Measurements from ENCODE around the gene TCF7L1. TPM values are rescaled to one million over a fixed set of nuclear protein-coding genes. Genes with fewer than 3 reads are reported as not detected.

Gene TCF7L1
- total and polyA plus RNA-seq, 9 of the 15 experiments (the other 6 are each of a cell fraction or from before 2014, with no cell fraction given), result 0.03 to 0.11 (median 0.07) TPM; not detected in 5

DNA sequence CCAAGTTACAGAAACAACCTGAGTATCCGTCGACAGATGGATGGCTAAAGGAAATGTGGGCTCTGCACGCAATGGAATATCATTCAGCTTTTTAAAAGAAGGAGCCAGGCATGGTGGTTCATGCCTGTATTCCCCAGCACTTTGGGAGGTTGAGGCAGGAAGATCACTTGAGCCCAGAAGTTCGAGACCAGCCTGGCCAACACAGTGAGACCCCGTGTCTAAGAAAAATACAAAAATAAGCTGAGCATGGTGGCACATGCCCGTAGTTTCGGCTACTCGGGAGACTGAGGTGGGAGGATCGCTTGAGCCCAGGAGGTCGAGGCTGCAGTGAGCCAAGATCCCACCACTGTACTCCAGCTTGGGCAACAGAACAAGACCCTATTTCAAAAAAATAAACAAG, 34.3 kb downstream of the TCF7L1 start (continued):
- TF ChIP-seq, protein P1, sequence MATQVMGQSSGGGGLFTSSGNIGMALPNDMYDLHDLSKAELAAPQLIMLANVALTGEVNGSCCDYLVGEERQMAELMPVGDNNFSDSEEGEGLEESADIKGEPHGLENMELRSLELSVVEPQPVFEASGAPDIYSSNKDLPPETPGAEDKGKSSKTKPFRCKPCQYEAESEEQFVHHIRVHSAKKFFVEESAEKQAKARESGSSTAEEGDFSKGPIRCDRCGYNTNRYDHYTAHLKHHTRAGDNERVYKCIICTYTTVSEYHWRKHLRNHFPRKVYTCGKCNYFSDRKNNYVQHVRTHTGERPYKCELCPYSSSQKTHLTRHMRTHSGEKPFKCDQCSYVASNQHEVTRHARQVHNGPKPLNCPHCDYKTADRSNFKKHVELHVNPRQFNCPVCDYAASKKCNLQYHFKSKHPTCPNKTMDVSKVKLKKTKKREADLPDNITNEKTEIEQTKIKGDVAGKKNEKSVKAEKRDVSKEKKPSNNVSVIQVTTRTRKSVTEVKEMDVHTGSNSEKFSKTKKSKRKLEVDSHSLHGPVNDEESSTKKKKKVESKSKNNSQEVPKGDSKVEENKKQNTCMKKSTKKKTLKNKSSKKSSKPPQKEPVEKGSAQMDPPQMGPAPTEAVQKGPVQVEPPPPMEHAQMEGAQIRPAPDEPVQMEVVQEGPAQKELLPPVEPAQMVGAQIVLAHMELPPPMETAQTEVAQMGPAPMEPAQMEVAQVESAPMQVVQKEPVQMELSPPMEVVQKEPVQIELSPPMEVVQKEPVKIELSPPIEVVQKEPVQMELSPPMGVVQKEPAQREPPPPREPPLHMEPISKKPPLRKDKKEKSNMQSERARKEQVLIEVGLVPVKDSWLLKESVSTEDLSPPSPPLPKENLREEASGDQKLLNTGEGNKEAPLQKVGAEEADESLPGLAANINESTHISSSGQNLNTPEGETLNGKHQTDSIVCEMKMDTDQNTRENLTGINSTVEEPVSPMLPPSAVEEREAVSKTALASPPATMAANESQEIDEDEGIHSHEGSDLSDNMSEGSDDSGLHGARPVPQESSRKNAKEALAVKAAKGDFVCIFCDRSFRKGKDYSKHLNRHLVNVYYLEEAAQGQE (IDR thresholded peaks at IDR 0.05; ENCODE audit: borderline replicate concordance), result no peak
- TF ChIP-seq, protein P1 (CRISPR knock-in tag; IDR thresholded peaks at IDR 0.05; ENCODE audit: low read depth), result no peak
- TF ChIP-seq RHOXF2B (CRISPR knock-in tag; conservative IDR thresholded peaks at IDR 0.05) (no peak), ZNF12 (CRISPR knock-in tag; IDR thresholded peaks at IDR 0.05) (no peak)

Data from K562 (cell line).